ENCODE measurements around the gene HSF2BP.

The HSF2BP gene

GRCh38 chr21:43667191-43667904 is 8.1 kb upstream of the HSF2BP start:
- Mint-ChIP-seq H3K4me3 (no peak overlapping the region), H3K36me3 (ENCODE audit: low read depth) (peaks cover 53% of the 10 kb centered on the region), H3K4me1 (peaks cover 5% of the 10 kb centered on the region), H3K27ac (no peak overlapping the region), H3K9me3 (no peaks in the 10 kb centered on the region), H3K27me3 (ENCODE audit: low read depth) (no peaks in the 10 kb centered on the region)
- no peak for TF ChIP-seq CTCF (IDR thresholded peaks at IDR 0.05; ENCODE audit: unreplicated experiment in 3 of 3)

GRCh38 chr21:43665879-43666278 is 6.6 kb upstream of the HSF2BP start:
- Mint-ChIP-seq H3K36me3 (ENCODE audit: low read depth) (peaks cover 53% of the 10 kb centered on the region), H3K27me3 (ENCODE audit: low read depth) (no peaks in the 10 kb centered on the region), H3K4me3 (peak overlapping the region in 1 of 3 experiments; percentile 31), H3K27ac (no peak overlapping the region), H3K4me1 (peaks cover 20% of the 10 kb centered on the region), H3K9me3 (no peaks in the 10 kb centered on the region)
- no peak for TF ChIP-seq CTCF (IDR thresholded peaks at IDR 0.05; ENCODE audit: unreplicated experiment in 3 of 3)

- TF ChIP-seq CTCF (IDR thresholded peaks at IDR 0.05; ENCODE audit: unreplicated experiment in 3 of 3): no peak
- Mint-ChIP-seq H3K27ac (no peak overlapping the region), H3K9me3 (no peaks in the 10 kb centered on the region), H3K4me1 (peaks cover 31% of the 10 kb centered on the region), H3K36me3 (ENCODE audit: low read depth) (peaks cover 41% of the 10 kb centered on the region), H3K4me3 (no peak overlapping the region), H3K27me3 (ENCODE audit: low read depth) (no peaks in the 10 kb centered on the region)
Measured at GRCh38 chr21:43664358-43664757, 5.1 kb upstream of the HSF2BP start.

- no peak overlapping the region for H3K27ac Mint-ChIP-seq
- no peaks in the 10 kb centered on the region for H3K9me3 Mint-ChIP-seq
- peaks cover 41% of the 10 kb centered on the region for H3K36me3 Mint-ChIP-seq (ENCODE audit: low read depth)
- H3K27me3 Mint-ChIP-seq (ENCODE audit: low read depth): no peaks in the 10 kb centered on the region
- peaks cover 31% of the 10 kb centered on the region for H3K4me1 Mint-ChIP-seq
- TF ChIP-seq CTCF (IDR thresholded peaks at IDR 0.05; ENCODE audit: unreplicated experiment in 3 of 3): no peak
- H3K4me3 Mint-ChIP-seq: no peak overlapping the region
Measured at GRCh38 chr21:43663033-43663432, 3.7 kb upstream of the HSF2BP start.

DNA sequence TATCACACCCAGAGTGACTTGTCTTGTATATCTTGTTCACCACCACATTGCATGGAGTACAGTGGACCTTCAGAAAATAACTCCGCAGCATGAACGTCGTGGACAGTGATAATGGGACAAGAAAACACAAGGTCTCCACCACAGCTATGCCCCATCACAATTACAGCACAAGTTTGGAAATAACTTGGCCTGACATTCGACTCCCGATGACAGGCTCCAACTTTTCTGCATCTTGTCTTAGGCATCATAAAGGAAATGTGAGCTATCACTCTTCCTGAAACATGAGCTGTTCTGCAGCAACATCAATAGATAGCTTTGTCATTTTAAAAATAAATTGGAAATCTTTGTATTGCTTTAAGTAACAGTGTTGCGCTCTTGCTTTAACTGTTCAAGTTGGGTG is 3.0 kb upstream of the HSF2BP start:
- peaks cover 37% of the 10 kb centered on the region for H3K36me3 Mint-ChIP-seq (ENCODE audit: low read depth)
- no peaks in the 10 kb centered on the region for H3K27me3 Mint-ChIP-seq (ENCODE audit: low read depth)
- H3K4me3 Mint-ChIP-seq: peak overlapping the region; percentile 21 to 98 (median 94)
- H3K9me3 Mint-ChIP-seq: no peaks in the 10 kb centered on the region
- no peak for TF ChIP-seq CTCF (IDR thresholded peaks at IDR 0.05; ENCODE audit: unreplicated experiment in 3 of 3)
- H3K4me1 Mint-ChIP-seq: peaks cover 31% of the 10 kb centered on the region
- H3K27ac Mint-ChIP-seq: no peak overlapping the region

- Mint-ChIP-seq H3K4me3 (peak overlapping the region; percentile 82 to 94 (median 82)), H3K27ac (peak overlapping the region; percentile 69 to 92 (median 91)), H3K9me3 (no peaks in the 10 kb centered on the region), H3K4me1 (peaks cover 31% of the 10 kb centered on the region), H3K27me3 (ENCODE audit: low read depth) (no peaks in the 10 kb centered on the region), H3K36me3 (ENCODE audit: low read depth) (peaks cover 12% of the 10 kb centered on the region)
- no peak for TF ChIP-seq CTCF (IDR thresholded peaks at IDR 0.05; ENCODE audit: unreplicated experiment in 3 of 3)
Measured at GRCh38 chr21:43658769-43659135, 536 bp downstream of the HSF2BP start.
